PC-3 (cell line): ENCODE data around the gene ANKS4B. TPM values are rescaled to one million over a fixed set of nuclear protein-coding genes. Genes with fewer than 3 reads are reported as not detected.

ENCODE experiments used
- ATAC-seq: fragments of 200-7000 bp; cut with Tn5 transposase; 2 replicates; pipeline ENCODE4 v1.9.1; 2020; ENCODE audit warnings: mild to moderate bottlenecking, moderate library complexity
- Bru-seq: library from RNA; stranded (reverse); fragments of 400-500 nt; gene quantifications from one replicate; lab custom pipeline; 2021; lab: Mats Ljungman, UMichigan
- BruChase-seq, 2 experiments: library from RNA; stranded (reverse); fragments of 400-500 nt; gene quantifications; one replicate each; lab custom pipeline; 2021; lab: Mats Ljungman, UMichigan
- BruUV-seq: library from RNA; stranded (reverse); fragments of 400-500 nt; replicated peaks from 2 replicates; lab custom pipeline; 2021; lab: Mats Ljungman, UMichigan
- CTCF ChIA-PET: fragments of 300-600 bp; sonication (Branson Sonifier 250); formaldehyde crosslinking; loops from one replicate; lab custom pipeline; 2022; ENCODE audit warnings: antibody characterized with exemption; lab: Charles Lee
- POLR2A ChIA-PET: fragments of 300-600 bp; sonication (Branson Sonifier 250); formaldehyde crosslinking; loops from one replicate; lab custom pipeline; 2022; ENCODE audit warnings: antibody characterized with exemption; ENCODE audit not compliant: unreplicated experiment; lab: Charles Lee
- DNase-seq: peaks from one replicate; pipeline ENCODE4 v3.0.0-alpha.2; 2015
- H2AFZ ChIP-seq: fragments of 300-600 bp; sonication (generic); 2 replicates; pipeline ENCODE4 v1.6.0; 2016; ENCODE audit warnings: antibody characterized with exemption, low read length
- H3F3A ChIP-seq: fragments of 300-600 bp; sonication (generic); one replicate; pipeline ENCODE4 v1.6.0; 2017; ENCODE audit warnings: antibody characterized with exemption, low read length, control low read depth, mild to moderate bottlenecking; ENCODE audit not compliant: unreplicated experiment
- H3K27ac ChIP-seq: fragments of 300-600 bp; sonication (generic); 2 replicates; pipeline ENCODE4 v1.5.1; 2016; ENCODE audit warnings: mild to moderate bottlenecking, low read length
- H3K27me3 ChIP-seq: fragments of 300-600 bp; sonication (generic); 2 replicates; pipeline ENCODE4 v1.6.1; 2016; ENCODE audit warnings: low read length, mixed read lengths
- H3K36me3 ChIP-seq: fragments of 300-600 bp; sonication (generic); 2 replicates; pipeline ENCODE4 v1.6.1; 2016; ENCODE audit warnings: low read depth, mixed run types, low read length, mixed read lengths
- H3K4me1 ChIP-seq: fragments of 300-600 bp; sonication (generic); 2 replicates; pipeline ENCODE4 v1.5.1; 2016; ENCODE audit warnings: low read length; ENCODE audit not compliant: insufficient read depth
- H3K4me2 ChIP-seq: fragments of 300-600 bp; sonication (generic); 2 replicates; pipeline ENCODE4 v1.6.0; 2016; ENCODE audit warnings: low read length
- H3K4me3 ChIP-seq: fragments of 300-600 bp; sonication (generic); 2 replicates; pipeline ENCODE4 v1.5.1; 2016; ENCODE audit warnings: mild to moderate bottlenecking, low read length, mixed read lengths
- H3K79me2 ChIP-seq: fragments of 300-600 bp; sonication (generic); 2 replicates; pipeline ENCODE4 v1.6.1; 2017; ENCODE audit warnings: low read length, mixed read lengths
- H3K9ac ChIP-seq: fragments of 300-600 bp; sonication (generic); 2 replicates; pipeline ENCODE4 v1.6.0; 2016; ENCODE audit warnings: mild to moderate bottlenecking, low read length
- H3K9me2 ChIP-seq: fragments of 300-600 bp; sonication (generic); replicated peaks from 2 replicates; pipeline ENCODE4 v1.6.1; 2016; ENCODE audit warnings: mixed run types, low read length, mixed read lengths
- H3K9me3 ChIP-seq: fragments of 300-600 bp; sonication (generic); 2 replicates; pipeline ENCODE4 v1.6.1; 2016; ENCODE audit warnings: low read length, mixed read lengths
- H4K20me1 ChIP-seq: fragments of 300-600 bp; sonication (generic); 2 replicates; pipeline ENCODE4 v1.6.1; 2016; ENCODE audit warnings: low read length, mixed read lengths
- CTCF ChIP-seq: fragments of 300-600 bp; sonication (generic); conservative IDR thresholded peaks from 2 replicates; pipeline ENCODE4 v1.5.1; 2017; ENCODE audit warnings: antibody characterized with exemption, low read depth, mild to moderate bottlenecking, low read length
- EZH2 ChIP-seq: fragments of 300-600 bp; sonication (generic); IDR thresholded peaks from one replicate; pipeline ENCODE4 v1.6.1; 2017; ENCODE audit warnings: antibody characterized with exemption, mild to moderate bottlenecking, low read length; ENCODE audit not compliant: unreplicated experiment
- EZH2phosphoT487 ChIP-seq: fragments of 300-600 bp; sonication (generic); IDR thresholded peaks from 2 replicates; pipeline ENCODE4 v1.6.1; 2018; ENCODE audit warnings: mild to moderate bottlenecking, antibody characterized with exemption, low read length, borderline replicate concordance
- intact Hi-C: fragments of 100-400 bp; cut with micrococcal nuclease; formaldehyde crosslinking; loops from 2 replicates; pipeline ENCODE4 v1.9.0; 2023
- long read RNA-seq: library from polyadenylated mRNA; unstranded; transcript quantifications from one replicate; pipeline ENCODE4 v2.0.0, GENCODE V29; 2021; ENCODE audit not compliant: unreplicated experiment
- total RNA-seq: library from RNA; depleted of rRNA; stranded (reverse); fragments of >200 nt; gene quantifications from 2 replicates; pipeline ENCODE4 v1.2.3, GENCODE V29; 2014; rRNA removed

The ANKS4B gene
- total RNA-seq (not detected in 2 replicates), Bru-seq, nascent RNA (not detected), BruChase-seq, experiment 1, labeled RNA remaining after a 6-hour chase (percentile 7 among the genes with signal in this experiment), BruChase-seq, experiment 2, labeled RNA remaining after a 2-hour chase (percentile 10 among the genes with signal in this experiment)
- long read RNA-seq: 0 reads

GRCh38 chr16:21233521-21234150 lies at the start of gene ANKS4B:
TSS of gene ANKS4B (plus strand) at chr16:21233699. CDS start at chr16:21233738, 39 bp downstream.
- Histone ChIP-seq H3K4me3 (no peak within 1 kb of the TSS), H3K9me3 (no peaks in the 10 kb centered on the region), H3F3A (no peaks in the 10 kb centered on the region), H4K20me1 (no peaks in the 10 kb centered on the region), H3K27ac (no peak within 1 kb of the TSS), H3K9me2 (no peaks in the 10 kb centered on the region), H3K36me3 (no peaks in the 10 kb centered on the region), H2AFZ (no peak within 1 kb of the TSS), H3K9ac (no peak within 1 kb of the TSS), H3K79me2 (no peaks in the 10 kb centered on the region), H3K4me1 (no peaks in the 10 kb centered on the region), H3K27me3 (peaks cover 49% of the 10 kb centered on the region), H3K4me2 (no peak within 1 kb of the TSS)
- BruUV-seq: no TSS peak
- ChIA-PET CTCF (no interaction called here), POLR2A (no interaction called here)
- DNase-seq (no peak), ATAC-seq (no peak)
- intact Hi-C loops: no loop called here
- TF ChIP-seq CTCF: no peak

DNA sequence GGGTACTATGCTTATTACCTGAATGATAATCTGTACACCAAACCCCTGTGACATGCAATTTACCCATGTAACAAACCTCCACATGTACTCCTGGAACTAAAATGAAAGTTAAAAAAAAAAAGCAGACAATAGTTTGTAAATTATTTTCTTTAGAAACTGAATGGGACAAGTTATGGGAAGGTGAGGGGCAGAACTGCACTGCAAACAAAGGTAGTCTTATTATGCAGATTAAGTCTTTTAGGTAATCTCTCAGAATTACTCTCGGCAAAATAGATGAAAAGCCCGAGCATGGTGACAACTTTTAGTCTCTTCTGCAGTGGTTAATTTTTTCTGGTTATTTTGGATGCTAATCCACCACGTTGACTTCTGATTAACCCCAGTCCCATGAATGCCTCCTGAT lies 49.5 kb upstream of the ANKS4B start:
- Histone ChIP-seq H3K27me3 (no peaks in the 10 kb centered on the region), H3K9ac (no peak overlapping the region), H3K4me3 (no peak overlapping the region), H3K27ac (no peak overlapping the region), H4K20me1 (no peaks in the 10 kb centered on the region), H3K4me2 (no peak overlapping the region), H3K79me2 (no peaks in the 10 kb centered on the region), H3F3A (no peaks in the 10 kb centered on the region), H2AFZ (no peak overlapping the region), H3K9me2 (no peaks in the 10 kb centered on the region), H3K36me3 (peaks cover 3% of the 10 kb centered on the region), H3K4me1 (peaks cover 11% of the 10 kb centered on the region), H3K9me3 (no peaks in the 10 kb centered on the region)
- ChIA-PET CTCF (no interaction called here), POLR2A (no interaction called here)
- no TSS peak for BruUV-seq
- ATAC-seq (no peak), DNase-seq (no peak)
- intact Hi-C loops: no loop called here
- no peak for TF ChIP-seq CTCF
- no peak for TF ChIP-seq EZH2phosphoT487
- TF ChIP-seq EZH2: no peak

DNA sequence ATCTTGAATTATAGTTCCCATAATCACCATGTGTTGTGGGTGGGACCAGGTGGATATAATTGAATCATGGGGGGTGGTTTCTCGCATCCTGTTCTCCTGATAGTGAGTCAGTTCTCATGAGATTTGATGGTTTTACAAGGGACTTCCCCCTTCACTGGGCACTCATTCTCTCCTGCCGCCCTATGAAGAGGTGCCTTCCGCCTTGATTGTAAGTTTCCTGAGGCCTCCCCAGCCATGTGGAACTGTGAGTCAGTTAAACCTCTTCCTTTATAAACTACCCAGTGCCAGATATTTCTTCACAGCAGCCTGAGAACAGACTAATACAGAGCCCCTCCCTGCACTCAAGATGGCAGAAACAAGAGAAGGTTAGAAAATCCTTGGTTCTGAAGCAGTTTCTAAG lies 48.7 kb upstream of the ANKS4B start:
- no TSS peak for BruUV-seq
- Histone ChIP-seq H3K4me2 (no peak overlapping the region), H4K20me1 (no peaks in the 10 kb centered on the region), H3K4me1 (peaks cover 11% of the 10 kb centered on the region), H3K4me3 (no peak overlapping the region), H3K27ac (no peak overlapping the region), H3K79me2 (no peaks in the 10 kb centered on the region), H3K27me3 (no peaks in the 10 kb centered on the region), H3K36me3 (peaks cover 3% of the 10 kb centered on the region), H3K9me3 (no peaks in the 10 kb centered on the region), H3K9me2 (no peaks in the 10 kb centered on the region), H3K9ac (no peak overlapping the region), H3F3A (no peaks in the 10 kb centered on the region), H2AFZ (no peak overlapping the region)
- no peak for ATAC-seq
- CTCF ChIA-PET: no interaction called here
- intact Hi-C loops: loop anchor here (5.0 kb wide), 2 partner anchors 92 to 117 kb away; partner anchors contain the start of gene CRYM
- POLR2A ChIA-PET: no interaction called here
- TF ChIP-seq CTCF (no peak), EZH2 (no peak), EZH2phosphoT487 (no peak)
- no peak for DNase-seq
